ENCODE data around the gene FAM110A.
"Not testable (repeated sequence)": the region's sequence is repeated elsewhere in the genome, so short reads cannot be mapped to it uniquely, and the experiment has no call there.

Gene FAM110A

DNA sequence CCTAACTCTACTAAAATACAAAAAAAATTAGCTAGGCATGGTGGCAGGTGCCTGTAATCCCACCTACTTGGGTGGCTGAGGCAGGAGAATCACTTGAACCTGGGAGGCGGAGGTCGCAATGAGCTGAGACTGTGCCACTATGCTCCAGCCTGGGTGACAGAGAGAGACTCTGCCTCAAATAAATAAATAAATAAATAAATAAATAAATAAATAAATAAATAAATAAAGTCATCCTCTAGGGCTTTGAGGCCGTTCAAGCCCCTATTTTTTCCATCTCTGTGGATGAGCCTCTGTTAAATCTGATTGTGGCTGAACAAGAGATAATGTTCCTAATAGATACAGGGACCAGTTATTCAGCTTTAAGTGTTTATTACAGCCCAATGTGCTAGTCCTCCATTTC, 31.8 kb upstream of the FAM110A start:
- Histone ChIP-seq H3K4me3 (ENCODE audit: low read depth, low read length) (no peak overlapping the region), H3K9me3 (ENCODE audit: severe bottlenecking) (peaks cover 19% of the 10 kb centered on the region), H3K27me3 (ENCODE audit: insufficient read depth, low read depth, severe bottlenecking) (no peaks in the 10 kb centered on the region), H3K27ac (no peak overlapping the region), H3K36me3 (no peaks in the 10 kb centered on the region)
- no peak for DNase-seq
- no peak for TF ChIP-seq CTCF (IDR thresholded peaks at IDR 0.05; ENCODE audit: low read depth, low read length)

- H3K36me3 ChIP-seq, result no peaks in the 10 kb centered on the region
These were observed 27.8 kb upstream of the FAM110A start for GRCh38 chr20:805713-806112.

GRCh38 chr20:811776-812434, 21.6 kb upstream of the FAM110A start:
- not testable (repeated sequence) for H3K4me3 ChIP-seq (ENCODE audit: low read depth, low read length); DNase-seq

More at GRCh38 chr20:805713-806112, 27.8 kb upstream of the FAM110A start:
- no peak for TF ChIP-seq CTCF (IDR thresholded peaks at IDR 0.05; ENCODE audit: low read depth, low read length)
- H3K4me3 ChIP-seq (ENCODE audit: low read depth, low read length), result no peak overlapping the region
- no peak overlapping the region for H3K27ac ChIP-seq
- H3K9me3 ChIP-seq (ENCODE audit: severe bottlenecking), result peaks cover 26% of the 10 kb centered on the region
- no peaks in the 10 kb centered on the region for H3K27me3 ChIP-seq (ENCODE audit: insufficient read depth, low read depth, severe bottlenecking)
- DNase-seq, result no peak

GRCh38 chr20:812435-812814, 21.1 kb upstream of the FAM110A start:
- H3K36me3 ChIP-seq; H3K4me3 ChIP-seq (ENCODE audit: low read depth, low read length); H3K27me3 ChIP-seq (ENCODE audit: insufficient read depth, low read depth, severe bottlenecking); H3K9me3 ChIP-seq (ENCODE audit: severe bottlenecking); H3K27ac ChIP-seq; DNase-seq: not testable (repeated sequence)

More at GRCh38 chr20:811776-812434, 21.6 kb upstream of the FAM110A start:
- not testable (repeated sequence) for H3K27me3 ChIP-seq (ENCODE audit: insufficient read depth, low read depth, severe bottlenecking); H3K36me3 ChIP-seq; H3K9me3 ChIP-seq (ENCODE audit: severe bottlenecking); H3K27ac ChIP-seq

DNA sequence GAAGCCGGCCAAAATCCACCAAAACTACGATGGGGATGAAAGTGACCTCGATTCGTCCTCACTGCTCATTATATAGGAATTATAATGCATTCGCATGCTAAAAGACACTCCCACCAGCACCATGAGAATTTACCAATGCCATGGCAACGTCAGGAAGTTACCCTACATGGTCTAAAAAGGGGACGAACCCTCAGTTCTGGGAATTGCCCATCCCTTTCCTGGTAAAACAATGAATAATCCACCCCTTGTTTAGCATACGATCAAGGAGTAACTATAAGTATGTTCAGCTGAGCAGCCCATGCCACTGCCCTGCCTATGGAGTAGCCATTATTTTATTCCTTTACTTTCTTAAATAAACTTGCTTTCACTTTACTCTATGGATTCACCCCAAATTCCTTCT, 20.1 kb upstream of the FAM110A start:
- TF ChIP-seq CTCF (IDR thresholded peaks at IDR 0.05; ENCODE audit: low read depth, low read length), result no peak
- H3K4me3 ChIP-seq (ENCODE audit: low read depth, low read length), result no peak overlapping the region
- no peak overlapping the region for H3K27ac ChIP-seq
- no peaks in the 10 kb centered on the region for H3K27me3 ChIP-seq (ENCODE audit: insufficient read depth, low read depth, severe bottlenecking)
- no peaks in the 10 kb centered on the region for H3K36me3 ChIP-seq
- no peak for DNase-seq
- no peaks in the 10 kb centered on the region for H3K9me3 ChIP-seq (ENCODE audit: severe bottlenecking)

GRCh38 chr20:815226-815625, 18.3 kb upstream of the FAM110A start:
- Histone ChIP-seq H3K4me3 (ENCODE audit: low read depth, low read length) (no peak overlapping the region), H3K36me3 (no peaks in the 10 kb centered on the region), H3K27ac (no peak overlapping the region), H3K27me3 (ENCODE audit: insufficient read depth, low read depth, severe bottlenecking) (no peaks in the 10 kb centered on the region), H3K9me3 (ENCODE audit: severe bottlenecking) (no peaks in the 10 kb centered on the region)
- DNase-seq, result no peak
- TF ChIP-seq CTCF (IDR thresholded peaks at IDR 0.05; ENCODE audit: low read depth, low read length), result no peak

Data from WERI-Rb-1 (cell line).